Effector memory CD4-positive, alpha-beta T cell (primary cell): ENCODE measurements around the gene PHYHD1.

Experiments
- DNase-seq, 3 donors: peaks; one replicate each; pipeline ENCODE4 v3.0.0-alpha.2; 2020
- H3K27ac ChIP-seq: 2 replicates; pipeline ENCODE4 v1.7.0; 2013; ENCODE audit warnings: mild to moderate bottlenecking, low read length, moderate library complexity; ENCODE audit not compliant: insufficient read depth, poor library complexity, severe bottlenecking
- H3K27me3 ChIP-seq: replicated peaks from 2 replicates; pipeline ENCODE4 v1.7.0; 2013; ENCODE audit warnings: mild to moderate bottlenecking, low read length; ENCODE audit not compliant: insufficient read depth, control insufficient read depth, poor library complexity, severe bottlenecking
- H3K36me3 ChIP-seq: 2 replicates; pipeline ENCODE4 v1.7.0; 2013; ENCODE audit warnings: mild to moderate bottlenecking, low read length, moderate library complexity; ENCODE audit not compliant: control insufficient read depth, insufficient read depth
- H3K4me1 ChIP-seq: 2 replicates; pipeline ENCODE4 v1.7.0; 2013; ENCODE audit warnings: low read length, mild to moderate bottlenecking; ENCODE audit not compliant: control insufficient read depth, insufficient read depth, poor library complexity, severe bottlenecking
- H3K4me3 ChIP-seq: 2 replicates; pipeline ENCODE4 v1.7.0; 2013; ENCODE audit warnings: low read length, low read depth, mild to moderate bottlenecking; ENCODE audit not compliant: insufficient read depth, poor library complexity, severe bottlenecking
- H3K9me3 ChIP-seq: 2 replicates; pipeline ENCODE4 v1.7.0; 2013; ENCODE audit warnings: mild to moderate bottlenecking, low read length, moderate library complexity; ENCODE audit not compliant: control insufficient read depth

Gene PHYHD1

GRCh38 chr9:128921881-128922763 is 1.3 kb downstream of the PHYHD1 start:
- Histone ChIP-seq H3K4me3 (no peak overlapping the region), H3K4me1 (no peaks in the 10 kb centered on the region), H3K27me3 (no peaks in the 10 kb centered on the region), H3K27ac (no peak overlapping the region), H3K9me3 (no peaks in the 10 kb centered on the region), H3K36me3 (peaks cover 18% of the 10 kb centered on the region)
- no peak for DNase-seq

GRCh38 chr9:128923493-128923883 is 2.7 kb downstream of the PHYHD1 start:
- Histone ChIP-seq H3K27me3 (no peaks in the 10 kb centered on the region), H3K27ac (no peak overlapping the region), H3K9me3 (no peaks in the 10 kb centered on the region), H3K36me3 (peaks cover 7% of the 10 kb centered on the region), H3K4me1 (peaks cover 4% of the 10 kb centered on the region), H3K4me3 (no peak overlapping the region)
- no peak for DNase-seq

GRCh38 chr9:128927731-128928411 is 7.1 kb downstream of the PHYHD1 start:
- Histone ChIP-seq H3K9me3 (no peaks in the 10 kb centered on the region), H3K4me1 (peaks cover 4% of the 10 kb centered on the region), H3K27ac (no peak overlapping the region), H3K36me3 (no peaks in the 10 kb centered on the region), H3K4me3 (no peak overlapping the region), H3K27me3 (no peaks in the 10 kb centered on the region)
- peak; percentile 18 to 38 (median 22) for DNase-seq

- Histone ChIP-seq H3K36me3 (no peaks in the 10 kb centered on the region), H3K4me1 (peaks cover 4% of the 10 kb centered on the region), H3K27ac (no peak overlapping the region), H3K4me3 (no peak overlapping the region), H3K9me3 (no peaks in the 10 kb centered on the region), H3K27me3 (no peaks in the 10 kb centered on the region)
- no peak for DNase-seq
Measured at GRCh38 chr9:128928624-128929023, 7.8 kb downstream of the PHYHD1 start.

GRCh38 chr9:128929560-128929959 is 8.8 kb downstream of the PHYHD1 start:
- Histone ChIP-seq H3K4me3 (no peak overlapping the region), H3K27ac (no peak overlapping the region), H3K4me1 (peaks cover 4% of the 10 kb centered on the region), H3K27me3 (no peaks in the 10 kb centered on the region), H3K36me3 (no peaks in the 10 kb centered on the region), H3K9me3 (no peaks in the 10 kb centered on the region)
- no peak for DNase-seq

- Histone ChIP-seq H3K36me3 (no peaks in the 10 kb centered on the region), H3K4me1 (no peaks in the 10 kb centered on the region), H3K9me3 (no peaks in the 10 kb centered on the region), H3K4me3 (no peak overlapping the region), H3K27me3 (no peaks in the 10 kb centered on the region), H3K27ac (no peak overlapping the region)
- no peak for DNase-seq
Measured at GRCh38 chr9:128933731-128934130, 12.9 kb downstream of the PHYHD1 start.

GRCh38 chr9:128936171-128936865 is 15.5 kb downstream of the PHYHD1 start:
- H3K4me3 ChIP-seq = no peak overlapping the region
- no peaks in the 10 kb centered on the region for H3K27me3 ChIP-seq
- no peaks in the 10 kb centered on the region for H3K4me1 ChIP-seq
- no peaks in the 10 kb centered on the region for H3K9me3 ChIP-seq
- no peak for DNase-seq
- no peak overlapping the region for H3K27ac ChIP-seq
- H3K36me3 ChIP-seq = no peaks in the 10 kb centered on the region

GRCh38 chr9:128937310-128938165 is 16.8 kb downstream of the PHYHD1 start:
- H3K27me3 ChIP-seq = no peaks in the 10 kb centered on the region
- H3K36me3 ChIP-seq = no peaks in the 10 kb centered on the region
- no peaks in the 10 kb centered on the region for H3K9me3 ChIP-seq
- no peak overlapping the region for H3K27ac ChIP-seq
- H3K4me1 ChIP-seq = no peaks in the 10 kb centered on the region
- no peak for DNase-seq
- H3K4me3 ChIP-seq = no peak overlapping the region

GRCh38 chr9:128940271-128940921 is 19.6 kb downstream of the PHYHD1 start:
- no peak overlapping the region for H3K27ac ChIP-seq

More at GRCh38 chr9:128940271-128940921, 19.6 kb downstream of the PHYHD1 start:
- no peaks in the 10 kb centered on the region for H3K36me3 ChIP-seq
- no peaks in the 10 kb centered on the region for H3K4me1 ChIP-seq
- H3K4me3 ChIP-seq = no peak overlapping the region
- H3K27me3 ChIP-seq = no peaks in the 10 kb centered on the region
- no peaks in the 10 kb centered on the region for H3K9me3 ChIP-seq
- no peak for DNase-seq
